Sciatic nerve (tissue), 2 donors: Measurements from ENCODE around the gene IKZF3. TPM values are rescaled to one million over a fixed set of nuclear protein-coding genes. Genes with fewer than 3 reads are reported as not detected.
"Not testable (repeated sequence)": the region's sequence is repeated elsewhere in the genome, so short reads cannot be mapped to it uniquely, and the experiment has no call there.

Experiments
- ATAC-seq: fragments of 200-7000 bp; cut with Tn5 transposase; one replicate; pipeline ENCODE4 v1.9.1; 2020; ENCODE audit warnings: mild to moderate bottlenecking, moderate library complexity
- DNase-seq: peaks from one replicate; pipeline ENCODE4 v3.0.0-alpha.2; 2020; ENCODE audit warnings: low spot score
- intact Hi-C: fragments of 100-400 bp; cut with DNase I; formaldehyde crosslinking; loops from one replicate; pipeline ENCODE4 v1.14.2; 2022
- total RNA-seq: library from RNA; stranded (reverse); fragmentation: NEBNext Ultra II Directional; extraction: Animal tissue kit (Norgen Biotek cat#: 25700); gene quantifications from one replicate; pipeline ENCODE4 v1.2.1, GENCODE V29; 2021
- donor health status: DM: no; HTN: no; CAD: no.
- donor health status: DM: no; HTN: no; CAD: no.

The IKZF3 gene
- total RNA-seq: 2.6 TPM

- DNase-seq: peak; percentile 63
- intact Hi-C loops: no loop called here
- peak; percentile 56 for ATAC-seq
Measured at GRCh38 chr17:39863918-39864746, at the start of gene IKZF3. TSS of gene IKZF3 (minus strand) at chr17:39864312. CDS start at chr17:39864126, 186 bp downstream.

- intact Hi-C loops: no loop called here
- DNase-seq (no peak), ATAC-seq (no peak)
Measured at GRCh38 chr17:39908789-39909352, 44.8 kb upstream of the IKZF3 start.

- intact Hi-C loops: no loop called here
- DNase-seq: no peak
- ATAC-seq: no peak
Measured at GRCh38 chr17:39904990-39905288, 40.8 kb upstream of the IKZF3 start.

GRCh38 chr17:39903158-39903884 lies 39.2 kb upstream of the IKZF3 start:
- DNase-seq (peak; percentile 19), ATAC-seq (peak; percentile 58)
- intact Hi-C loops: no loop called here

- ATAC-seq, intact Hi-C loops, DNase-seq: not testable (repeated sequence)
Measured at GRCh38 chr17:39902027-39902426, 37.9 kb upstream of the IKZF3 start.

GRCh38 chr17:39899215-39899614 lies 35.1 kb upstream of the IKZF3 start:
- no peak for ATAC-seq
- DNase-seq: no peak
- intact Hi-C loops: no loop called here

- intact Hi-C loops: no loop called here
- DNase-seq (no peak), ATAC-seq (no peak)
Measured at GRCh38 chr17:39898088-39898487, 34.0 kb upstream of the IKZF3 start.

GRCh38 chr17:39894681-39895376 lies 30.7 kb upstream of the IKZF3 start:
- intact Hi-C loops: no loop called here
- ATAC-seq: no peak

GRCh38 chr17:39889200-39889599 lies 25.1 kb upstream of the IKZF3 start:
- no peak for DNase-seq
- no peak for ATAC-seq
- intact Hi-C loops: no loop called here

More at GRCh38 chr17:39894681-39895376, 30.7 kb upstream of the IKZF3 start:
- no peak for DNase-seq

GRCh38 chr17:39887078-39887477 lies 23.0 kb upstream of the IKZF3 start:
- ATAC-seq: no peak

GRCh38 chr17:39886102-39886501 lies 22.0 kb upstream of the IKZF3 start:
- intact Hi-C loops, DNase-seq, ATAC-seq: not testable (repeated sequence)

More at GRCh38 chr17:39887078-39887477, 23.0 kb upstream of the IKZF3 start:
- no peak for DNase-seq
- intact Hi-C loops: no loop called here

- intact Hi-C loops: no loop called here
- ATAC-seq (no peak), DNase-seq (no peak)
Measured at GRCh38 chr17:39872751-39873150, 8.6 kb upstream of the IKZF3 start.

GRCh38 chr17:39871801-39872200 lies 7.7 kb upstream of the IKZF3 start:
- ATAC-seq (no peak), DNase-seq (no peak)
- intact Hi-C loops: no loop called here

GRCh38 chr17:39870776-39871175 lies 6.7 kb upstream of the IKZF3 start:
- ATAC-seq: no peak
- intact Hi-C loops: no loop called here

GRCh38 chr17:39868554-39868942 lies 4.4 kb upstream of the IKZF3 start:
- intact Hi-C loops: no loop called here
- DNase-seq (no peak), ATAC-seq (no peak)

More at GRCh38 chr17:39870776-39871175, 6.7 kb upstream of the IKZF3 start:
- no peak for DNase-seq

- intact Hi-C loops: no loop called here
- DNase-seq: no peak
- ATAC-seq: no peak
Measured at GRCh38 chr17:39867880-39868553, 3.9 kb upstream of the IKZF3 start, which contains the start of gene ZPBP2. TSS of gene ZPBP2 (plus strand) at chr17:39868202. CDS start at chr17:39868355, 153 bp downstream.

GRCh38 chr17:39867084-39867879 lies 3.2 kb upstream of the IKZF3 start:
- intact Hi-C loops: no loop called here
- DNase-seq (no peak), ATAC-seq (no peak)
